Left ventricle myocardium superior (tissue), 1 donor: Measurements from ENCODE around the gene MAP3K12. TPM values are rescaled to one million over a fixed set of nuclear protein-coding genes. Genes with fewer than 3 reads are reported as not detected.
"Not testable (repeated sequence)": the region's sequence is repeated elsewhere in the genome, so short reads cannot be mapped to it uniquely, and the experiment has no call there.

Experiments
- ATAC-seq: fragments of 200-7000 bp; cut with Tn5 transposase; one replicate; pipeline ENCODE4 v1.9.1; 2020; ENCODE audit warnings: mild to moderate bottlenecking, moderate library complexity
- DNase-seq: peaks from one replicate; pipeline ENCODE4 v3.0.0-alpha.2; 2020
- intact Hi-C: fragments of 100-400 bp; cut with micrococcal nuclease; formaldehyde crosslinking; loops from one replicate; pipeline ENCODE4 v1.11.0; 2022
- long read RNA-seq: library from polyadenylated mRNA; unstranded; transcript quantifications from one replicate; pipeline ENCODE4 v2.0.0, GENCODE V29; 2021
- total RNA-seq: library from RNA; stranded (reverse); fragmentation: NEBNext Ultra II Directional; extraction: Animal tissue kit (Norgen Biotek cat#: 25700); gene quantifications from one replicate; pipeline ENCODE4 v1.2.1, GENCODE V29; 2021
- donor health status: DM: no; HTN: yes; CAD: no; lungs with severe emphysema.

Gene MAP3K12, protein sequence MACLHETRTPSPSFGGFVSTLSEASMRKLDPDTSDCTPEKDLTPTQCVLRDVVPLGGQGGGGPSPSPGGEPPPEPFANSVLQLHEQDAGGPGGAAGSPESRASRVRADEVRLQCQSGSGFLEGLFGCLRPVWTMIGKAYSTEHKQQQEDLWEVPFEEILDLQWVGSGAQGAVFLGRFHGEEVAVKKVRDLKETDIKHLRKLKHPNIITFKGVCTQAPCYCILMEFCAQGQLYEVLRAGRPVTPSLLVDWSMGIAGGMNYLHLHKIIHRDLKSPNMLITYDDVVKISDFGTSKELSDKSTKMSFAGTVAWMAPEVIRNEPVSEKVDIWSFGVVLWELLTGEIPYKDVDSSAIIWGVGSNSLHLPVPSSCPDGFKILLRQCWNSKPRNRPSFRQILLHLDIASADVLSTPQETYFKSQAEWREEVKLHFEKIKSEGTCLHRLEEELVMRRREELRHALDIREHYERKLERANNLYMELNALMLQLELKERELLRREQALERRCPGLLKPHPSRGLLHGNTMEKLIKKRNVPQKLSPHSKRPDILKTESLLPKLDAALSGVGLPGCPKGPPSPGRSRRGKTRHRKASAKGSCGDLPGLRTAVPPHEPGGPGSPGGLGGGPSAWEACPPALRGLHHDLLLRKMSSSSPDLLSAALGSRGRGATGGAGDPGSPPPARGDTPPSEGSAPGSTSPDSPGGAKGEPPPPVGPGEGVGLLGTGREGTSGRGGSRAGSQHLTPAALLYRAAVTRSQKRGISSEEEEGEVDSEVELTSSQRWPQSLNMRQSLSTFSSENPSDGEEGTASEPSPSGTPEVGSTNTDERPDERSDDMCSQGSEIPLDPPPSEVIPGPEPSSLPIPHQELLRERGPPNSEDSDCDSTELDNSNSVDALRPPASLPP
- 4.2 TPM for total RNA-seq
- long read RNA-seq, partial matches to known transcripts, result 2 of 9 reads
- long read RNA-seq, other reads (novel, unspliced or antisense), result 7 of 9 reads

DNA sequence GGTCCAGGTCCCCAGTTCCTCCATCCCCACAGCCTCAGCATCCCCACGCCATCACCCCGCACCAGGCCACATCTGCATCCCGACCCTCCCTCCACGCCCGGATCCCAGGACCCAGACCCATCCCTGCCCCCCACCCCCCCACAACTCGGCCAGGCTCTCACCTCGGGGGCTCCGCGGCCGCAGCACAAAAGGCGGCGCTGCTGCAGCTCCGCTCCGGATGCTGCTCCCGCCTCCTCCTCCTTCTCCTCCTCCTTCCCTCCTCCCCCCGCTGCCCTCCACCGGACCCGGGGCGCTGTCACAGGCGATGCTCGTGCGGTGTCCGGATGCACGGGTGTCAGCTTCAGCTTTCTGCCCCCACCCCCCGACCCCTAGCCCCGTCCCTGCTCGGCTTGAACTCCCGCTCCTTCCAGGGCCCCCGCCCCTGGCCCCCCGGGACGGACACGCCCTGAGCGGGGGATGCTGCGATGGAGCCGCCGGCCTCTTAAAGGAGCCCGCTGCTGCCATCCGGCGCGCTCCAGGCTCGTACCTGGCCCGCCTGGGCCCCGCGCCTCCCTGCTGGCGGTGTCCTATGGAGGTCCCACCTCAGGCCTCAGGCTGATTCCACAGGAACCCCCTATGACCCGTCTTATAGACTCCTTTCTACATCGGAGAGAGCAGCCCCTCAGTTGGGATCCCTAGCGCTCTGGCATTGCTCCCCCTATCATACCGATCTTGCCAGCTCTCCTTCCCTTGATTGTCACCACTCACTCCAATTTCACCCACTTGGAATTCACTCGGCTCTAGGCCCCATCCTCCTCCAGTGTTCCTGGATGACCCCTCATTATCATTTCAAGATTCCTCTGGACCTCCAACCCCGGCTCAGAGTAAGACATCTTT, at the start of gene MAP3K12:
Gene MAP3K12 (minus strand): TSS at position 193 of the 876 bp plus-strand sequence. CDS start 12,067 bp downstream, outside the sequence.
- intact Hi-C loops, result loop anchor here (5.0 kb wide), 1 partner anchor 177 kb away; the partner anchor contains the start of gene AAAS
- DNase-seq (peak; percentile 79), ATAC-seq (peak; percentile 14)

DNA sequence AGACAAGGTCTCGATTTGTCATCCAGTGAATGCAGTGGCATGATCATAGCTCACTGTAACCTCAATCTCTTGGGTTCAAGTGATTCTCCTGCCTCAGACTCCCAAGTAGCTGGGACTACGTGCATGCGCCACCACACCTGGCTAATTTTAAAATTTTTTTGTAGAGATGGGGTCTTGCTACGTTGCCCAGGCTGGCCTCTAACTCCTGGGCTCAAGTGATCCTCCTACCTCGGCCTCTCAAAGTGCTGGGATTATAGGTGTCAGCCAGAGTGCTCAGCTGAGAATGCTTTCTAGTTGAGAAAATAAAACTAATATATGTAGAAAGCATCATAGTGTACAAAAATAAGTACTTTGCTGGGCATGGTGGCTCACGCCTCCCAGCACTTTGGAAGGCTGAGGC, 49.1 kb upstream of the MAP3K12 start:
- intact Hi-C loops, ATAC-seq, DNase-seq: not testable (repeated sequence)

DNA sequence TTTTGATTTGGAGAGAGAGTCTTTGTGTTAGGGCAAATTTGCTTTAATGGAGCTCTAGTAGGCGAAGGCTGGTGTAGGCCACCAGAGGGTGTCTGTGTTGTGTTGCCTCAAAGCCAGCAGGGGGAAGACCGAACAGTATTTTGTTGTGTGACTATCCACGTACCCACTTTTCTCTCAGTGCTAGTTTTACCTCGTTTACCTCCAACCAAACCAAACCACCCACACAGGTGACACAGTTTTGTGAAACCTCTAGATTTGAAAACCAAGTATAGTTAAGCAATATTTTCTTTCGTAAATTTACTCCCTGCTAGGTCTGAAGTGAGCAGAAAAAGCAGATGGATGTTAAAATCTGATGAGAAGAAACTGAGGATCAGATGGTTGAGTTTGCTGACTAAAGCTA, 44.3 kb upstream of the MAP3K12 start:
- DNase-seq (peak; percentile 61), ATAC-seq (peak; percentile 91)
- intact Hi-C loops, result loop anchor here (5.0 kb wide), 1 partner anchor 134 kb away; the partner anchor contains the start of gene ATP5MC2

DNA sequence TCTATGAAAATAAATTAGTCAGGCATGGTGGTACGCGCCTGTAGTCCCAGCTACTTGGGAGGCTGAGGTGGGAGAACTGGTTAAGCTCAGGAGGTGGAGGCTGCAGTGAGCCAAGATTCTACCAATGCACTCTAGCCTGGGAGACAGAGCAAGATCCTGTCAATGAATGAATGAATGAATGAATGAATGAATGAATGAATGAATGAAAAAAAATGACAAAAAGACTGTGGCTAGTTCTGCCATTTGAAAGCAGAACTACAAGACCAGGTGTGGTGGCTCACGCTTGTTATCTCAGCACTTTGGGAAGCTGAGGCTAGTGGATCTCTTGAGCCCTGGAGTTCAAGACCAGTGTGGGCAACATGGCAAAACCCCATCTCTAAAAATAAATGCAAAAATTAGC, 40.3 kb upstream of the MAP3K12 start:
- ATAC-seq, result no peak
- intact Hi-C loops, result no loop called here
- no peak for DNase-seq

DNA sequence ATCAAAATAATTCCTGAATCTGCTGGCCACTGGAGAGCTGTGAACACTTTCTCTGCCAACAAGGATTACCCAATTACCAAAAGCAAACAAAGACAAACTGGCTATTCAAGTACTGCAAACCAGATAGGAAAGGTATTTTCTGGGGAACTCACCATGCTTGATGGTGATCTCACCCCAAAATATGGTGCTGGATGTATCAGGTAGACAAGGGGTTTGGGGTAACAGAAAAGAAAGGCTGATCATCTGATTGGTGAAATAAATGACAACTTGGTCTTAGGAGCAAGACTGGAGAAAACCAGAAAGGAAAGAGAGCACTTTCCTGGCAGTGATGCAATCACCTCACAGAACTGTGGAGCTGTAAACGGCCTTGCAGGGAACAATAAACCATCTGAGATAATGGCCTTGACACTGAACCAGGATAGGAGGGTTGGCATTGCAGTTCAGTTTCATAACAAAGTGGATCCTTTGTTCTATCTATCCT, 39.0 kb upstream of the MAP3K12 start:
- intact Hi-C loops, result no loop called here
- no peak for DNase-seq
- peak; percentile 79 for ATAC-seq

DNA sequence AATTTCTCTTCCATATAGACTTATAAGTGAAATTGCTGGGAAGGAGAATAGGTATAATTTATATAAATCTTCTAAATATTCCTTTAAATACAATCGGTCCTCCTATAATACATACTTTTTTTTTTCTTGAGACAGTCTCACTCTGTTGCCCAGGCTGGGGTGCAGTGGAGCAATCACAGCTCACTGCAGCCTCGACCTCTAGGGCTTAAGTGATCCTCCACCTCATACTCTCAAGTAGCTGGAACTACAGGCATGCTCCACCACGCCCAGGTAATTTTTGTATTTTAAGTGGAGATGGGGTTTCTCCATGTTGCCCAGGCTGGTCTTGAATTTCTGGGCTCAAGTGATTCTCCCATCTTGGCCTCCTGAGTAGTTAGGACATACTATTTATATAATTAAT, 37.7 kb upstream of the MAP3K12 start:
- intact Hi-C loops, result no loop called here
- no peak for DNase-seq
- ATAC-seq, result no peak

DNA sequence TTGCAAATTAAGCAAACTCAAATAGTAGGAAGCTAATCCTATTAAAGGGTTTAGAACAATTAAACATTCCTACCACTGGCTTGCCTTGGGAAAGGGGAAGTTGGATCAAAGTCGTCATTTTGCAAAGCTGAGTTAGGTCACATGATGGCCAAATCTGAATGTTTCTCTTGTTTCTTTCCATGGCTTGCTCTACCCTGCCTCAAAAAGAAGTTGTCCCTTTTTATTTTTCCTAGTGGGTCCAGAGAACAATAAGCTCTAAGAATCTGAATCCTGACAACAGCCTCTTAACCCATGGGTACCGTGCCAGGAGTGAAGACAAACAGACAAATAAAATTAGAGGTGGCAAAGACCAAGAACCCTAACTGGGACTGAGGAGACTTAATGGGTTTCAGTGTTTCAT, 34.2 kb upstream of the MAP3K12 start:
- no peak for ATAC-seq
- no peak for DNase-seq
- intact Hi-C loops, result no loop called here

DNA sequence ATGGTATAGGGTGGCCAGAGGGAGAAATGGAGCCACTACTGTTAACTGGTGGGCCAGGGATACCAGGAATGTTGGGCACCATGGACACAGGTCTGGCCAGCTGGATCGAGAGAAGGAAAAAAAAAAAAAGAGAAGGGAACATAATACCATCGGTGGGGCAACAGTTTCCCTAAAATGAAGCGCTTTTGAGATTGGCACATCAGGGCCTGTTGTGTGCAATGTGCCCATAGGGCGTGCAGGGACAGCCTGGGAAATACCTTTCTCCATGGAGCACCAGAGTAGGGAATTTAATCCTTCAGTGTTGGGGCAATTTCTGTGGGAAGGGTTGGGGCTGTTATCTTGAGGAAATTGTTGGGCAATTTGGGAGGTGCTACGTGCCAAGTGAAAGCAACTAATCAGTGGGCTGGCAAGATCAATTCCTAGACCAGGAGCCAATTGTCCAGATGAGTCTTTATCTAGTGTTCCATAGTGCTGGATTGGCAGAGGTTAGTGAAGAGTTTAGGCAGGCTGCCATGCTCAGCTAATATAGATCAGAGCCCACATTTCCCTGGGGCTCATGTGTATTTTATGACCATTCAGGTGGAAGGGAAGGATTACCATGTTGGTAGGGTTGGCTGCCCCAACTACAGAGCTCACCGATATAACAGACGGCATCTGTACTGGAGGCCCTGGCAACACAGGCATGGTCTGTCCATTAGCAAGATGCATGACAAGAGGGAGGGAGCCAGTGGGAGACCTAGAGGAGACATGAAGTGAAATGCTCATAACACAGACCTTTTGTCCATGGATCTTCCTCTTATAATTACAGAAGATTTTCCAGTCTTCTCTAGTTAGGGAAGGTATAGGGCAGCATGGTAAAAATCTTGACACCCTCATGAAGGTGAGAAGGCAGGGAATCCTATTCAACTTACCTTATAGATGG, 33.5 kb upstream of the MAP3K12 start:
- ATAC-seq (no peak), DNase-seq (no peak)
- intact Hi-C loops, result no loop called here

DNA sequence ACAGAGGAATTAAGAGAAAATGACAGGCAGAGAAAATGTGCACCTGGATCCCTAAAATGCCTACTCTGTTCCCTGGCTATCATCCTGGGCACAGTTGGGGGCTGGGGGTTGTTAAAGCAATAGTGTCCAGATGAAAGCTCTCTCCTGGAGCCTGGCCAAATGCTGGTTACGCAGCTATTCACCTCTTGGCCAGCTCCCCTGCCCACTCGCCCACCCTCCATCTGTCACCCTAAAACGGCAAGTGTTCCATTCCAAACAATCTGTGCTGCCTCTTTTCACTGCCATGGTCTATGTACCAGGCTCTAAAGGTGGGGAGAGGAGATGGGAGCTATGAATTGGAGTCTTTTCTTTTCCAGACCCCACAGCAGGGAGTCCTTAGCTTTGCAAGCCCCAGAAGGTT, 32.8 kb upstream of the MAP3K12 start:
- DNase-seq (no peak), ATAC-seq (no peak)
- intact Hi-C loops, result no loop called here

DNA sequence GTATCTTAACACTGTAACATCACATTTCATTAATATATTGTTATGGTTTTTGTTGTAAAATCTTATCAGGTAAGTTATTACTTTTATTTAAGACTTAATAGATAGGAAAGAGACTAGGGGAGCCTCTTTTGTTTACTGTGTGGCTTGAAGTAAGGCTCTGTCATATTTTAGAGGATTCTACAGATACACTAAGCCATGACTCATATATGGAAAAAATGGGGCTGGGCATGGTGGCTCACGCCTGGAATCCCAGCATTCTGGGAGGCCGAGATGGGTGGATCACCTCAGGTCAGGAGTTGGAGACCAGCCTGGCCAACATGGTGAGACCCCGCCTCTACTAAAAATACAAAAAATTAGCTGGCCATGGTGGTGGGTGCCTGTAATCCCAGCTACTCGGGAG, 31.7 kb upstream of the MAP3K12 start:
- DNase-seq, result no peak
- intact Hi-C loops, result no loop called here
- no peak for ATAC-seq

DNA sequence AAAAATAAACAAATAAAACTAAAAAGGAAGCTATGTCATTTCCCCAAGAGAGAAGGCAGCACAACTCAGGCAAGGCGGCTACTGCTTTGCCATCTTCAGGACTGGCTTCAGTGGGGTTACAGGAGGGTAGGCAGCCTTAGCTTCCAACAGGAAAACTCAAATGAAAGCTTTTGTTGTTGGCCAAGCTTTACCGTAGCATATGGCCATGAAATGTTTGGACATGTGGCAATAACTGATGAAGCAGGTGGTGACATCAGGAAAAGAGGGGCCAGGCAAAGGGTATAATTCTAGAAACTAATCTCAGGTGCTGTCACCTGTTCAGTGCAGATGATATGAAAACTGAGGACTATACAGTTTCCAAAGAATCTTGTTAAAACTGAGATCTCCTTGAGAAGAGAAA, 30.8 kb upstream of the MAP3K12 start:
- ATAC-seq (no peak), DNase-seq (no peak)
- intact Hi-C loops, result no loop called here

DNA sequence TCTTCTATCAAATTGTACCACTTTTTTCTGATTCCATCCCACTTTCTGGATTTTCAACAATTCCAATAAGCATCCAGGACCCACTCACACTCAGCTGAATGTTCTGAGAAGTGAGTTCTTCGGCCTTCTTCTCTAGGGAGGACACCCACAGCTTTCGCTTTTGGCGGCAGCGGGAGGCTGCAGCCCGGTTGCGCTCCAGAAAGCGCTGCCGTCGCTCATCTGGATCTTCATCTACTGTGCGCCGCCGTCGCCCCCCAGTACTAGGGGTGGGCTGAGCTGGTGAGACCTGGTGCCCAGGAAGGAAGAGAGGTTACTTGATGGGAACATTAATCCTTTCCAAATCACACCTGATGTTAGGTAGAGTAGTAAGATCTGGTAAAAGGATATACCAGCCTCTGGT, 25.2 kb upstream of the MAP3K12 start:
- ATAC-seq (no peak), DNase-seq (no peak)
- intact Hi-C loops, result no loop called here

DNA sequence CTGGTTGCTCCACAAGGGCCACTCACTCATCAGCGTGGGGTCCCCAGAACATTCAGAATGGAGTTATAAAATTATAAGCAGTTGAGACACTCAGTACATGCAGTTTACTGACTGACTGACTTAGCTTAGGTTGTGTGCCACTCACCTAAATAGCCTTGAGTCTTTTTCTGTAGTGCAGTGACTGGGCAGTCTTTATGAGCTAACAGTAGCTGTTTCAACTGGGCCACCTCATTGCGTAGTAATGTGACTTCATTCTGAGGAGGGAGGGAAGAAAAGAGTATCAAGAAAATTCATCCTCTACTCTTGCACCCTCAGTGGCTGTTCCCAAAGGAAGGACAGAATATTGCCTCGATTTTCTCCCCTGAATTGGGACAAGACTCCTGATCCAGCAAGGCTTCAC, 23.9 kb upstream of the MAP3K12 start:
- no peak for ATAC-seq
- DNase-seq, result no peak
- intact Hi-C loops, result no loop called here

DNA sequence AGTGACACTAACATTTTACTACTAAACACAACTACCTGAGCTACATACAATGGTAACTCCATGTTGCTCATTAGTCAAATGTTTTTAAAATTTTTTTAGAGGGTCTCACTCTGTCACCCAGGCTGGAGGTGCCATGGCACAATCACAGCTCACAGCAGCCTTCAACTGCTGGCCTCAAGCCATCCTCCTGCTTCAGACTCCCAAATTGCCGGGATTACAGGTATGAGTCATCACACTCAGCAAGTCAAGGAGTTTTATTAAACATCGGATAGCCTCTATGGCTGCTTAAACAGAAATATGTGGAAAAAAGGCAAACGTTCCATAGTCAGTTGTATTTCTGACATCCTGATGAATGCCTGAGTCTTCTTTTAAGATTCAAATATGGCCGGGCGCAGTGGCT, 19.1 kb upstream of the MAP3K12 start:
- ATAC-seq, result no peak
- DNase-seq, result no peak
- intact Hi-C loops, result no loop called here

DNA sequence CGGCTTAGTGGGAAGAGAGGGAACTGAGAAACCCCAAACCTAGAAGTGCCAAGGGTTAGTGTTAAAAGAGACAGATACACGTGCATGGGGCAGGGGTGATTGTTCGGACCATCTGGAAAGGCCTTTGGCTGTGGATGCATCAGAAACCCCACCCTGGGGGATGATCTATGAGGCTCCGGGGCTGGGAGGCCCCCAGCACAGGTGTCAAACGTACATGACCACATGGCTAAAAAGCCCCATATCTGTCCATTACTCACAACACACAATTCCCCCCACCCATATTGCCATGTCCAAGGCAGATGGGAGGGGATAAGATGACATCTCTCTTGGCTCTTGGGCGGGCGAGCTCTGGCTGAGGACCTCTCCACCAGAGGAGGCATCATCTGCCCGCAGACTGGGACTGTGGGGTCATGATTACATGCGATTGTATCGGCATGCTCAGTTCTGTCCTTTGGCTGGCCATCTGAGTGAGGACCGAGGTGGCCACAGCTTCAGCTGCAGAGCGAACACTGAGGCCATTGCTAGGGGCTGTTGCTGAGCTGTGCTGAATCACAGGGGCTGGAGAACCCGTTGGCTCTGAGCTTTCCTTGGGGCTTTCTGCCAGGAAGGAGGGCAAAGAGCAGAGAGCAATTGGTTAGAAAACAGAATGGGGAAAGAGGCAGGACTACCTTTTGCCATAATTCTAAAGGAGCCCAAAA, 17.6 kb upstream of the MAP3K12 start:
- intact Hi-C loops, result no loop called here
- DNase-seq (no peak), ATAC-seq (no peak)

DNA sequence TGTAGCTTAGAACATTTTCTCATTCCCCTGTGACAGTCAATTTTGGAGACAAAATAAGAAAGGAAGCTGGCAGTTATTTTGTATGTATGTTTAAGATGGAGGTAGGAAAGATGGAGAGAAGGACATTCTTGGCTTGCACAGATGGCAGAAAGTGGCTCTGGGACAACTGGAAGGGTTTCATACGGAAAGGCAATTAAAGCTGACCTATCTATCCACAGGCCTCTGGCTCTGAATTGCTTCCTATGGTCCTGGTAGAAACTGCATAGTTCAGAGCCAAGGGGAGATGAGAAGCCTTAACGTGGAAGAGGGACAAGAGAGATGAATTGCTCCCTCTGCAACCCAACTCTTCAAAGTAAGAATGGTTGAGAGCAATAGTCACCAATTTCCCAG, 16.0 kb upstream of the MAP3K12 start:
- ATAC-seq, result no peak
- intact Hi-C loops, result no loop called here

DNA sequence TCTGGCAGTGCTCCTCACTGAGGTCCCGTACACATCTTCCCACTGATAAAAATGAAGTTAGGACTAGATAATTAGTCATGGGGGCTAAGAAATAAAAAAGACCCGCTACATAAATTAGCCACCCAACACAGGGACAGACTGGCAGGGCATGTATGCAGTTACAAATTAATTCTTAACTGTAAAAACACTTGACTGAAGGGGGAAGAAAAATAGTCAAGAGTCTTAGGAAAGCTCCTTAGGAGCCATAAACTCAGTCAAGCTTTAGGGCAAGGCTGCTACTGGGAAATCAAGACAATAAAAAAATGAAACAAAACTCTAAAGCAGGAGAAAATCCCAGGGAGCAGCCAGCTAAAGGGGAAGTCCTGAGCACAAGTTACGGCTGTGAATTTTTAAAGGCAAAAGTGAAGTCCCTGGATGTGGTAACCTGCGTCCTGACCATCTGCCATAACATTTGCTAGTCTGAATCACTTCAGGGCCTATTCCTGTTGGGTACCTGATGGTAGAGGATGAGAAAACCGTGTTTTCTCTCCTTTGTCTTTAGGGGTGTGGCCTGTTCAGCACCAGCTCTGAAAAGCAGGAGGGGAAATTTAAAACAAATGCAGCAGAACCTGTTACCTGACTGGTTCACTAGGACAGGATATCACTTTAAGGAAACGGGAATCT, 15.5 kb upstream of the MAP3K12 start:
- ATAC-seq (no peak), DNase-seq (no peak)
- intact Hi-C loops, result no loop called here

More for the DNA sequence above, 16.0 kb upstream of the MAP3K12 start:
- DNase-seq, result no peak
